ENCODE measurements around the gene KIF25. TPM values are rescaled to one million over a fixed set of nuclear protein-coding genes. Genes with fewer than 3 reads are reported as not detected.

Gene KIF25
- total and polyA plus RNA-seq, 8 donors: 0.23 to 0.35 (median 0.26) TPM; not detected in 4

- 74 to 83% methylated on average over 20 of the region's 20 CpGs for WGBS, 2 donors
- TF ChIP-seq CTCF (IDR thresholded peaks at IDR 0.05): no peak
- intact Hi-C loops (cut with DNase I): no loop called here
- Histone ChIP-seq H3K9me3 (no peaks in the 10 kb centered on the region), H3K4me1 (no peaks in the 10 kb centered on the region), H3K27me3 (no peaks in the 10 kb centered on the region), H3K36me3 (no peaks in the 10 kb centered on the region), H3K27ac (no peak overlapping the region), H3K4me3 (no peak overlapping the region)
- ATAC-seq (no peak), DNase-seq (peak in 1 of 6 donors; percentile 49), FAIRE-seq (no peak)
Measured at GRCh38 chr6:168045706-168046620, 48.5 kb downstream of the KIF25 start.

- intact Hi-C loops (cut with DNase I): no loop called here
- WGBS, 2 donors: 87 to 91% methylated on average over 3 of the region's 3 CpGs
Measured at GRCh38 chr6:168046696-168047095, 49.2 kb downstream of the KIF25 start.

DNA sequence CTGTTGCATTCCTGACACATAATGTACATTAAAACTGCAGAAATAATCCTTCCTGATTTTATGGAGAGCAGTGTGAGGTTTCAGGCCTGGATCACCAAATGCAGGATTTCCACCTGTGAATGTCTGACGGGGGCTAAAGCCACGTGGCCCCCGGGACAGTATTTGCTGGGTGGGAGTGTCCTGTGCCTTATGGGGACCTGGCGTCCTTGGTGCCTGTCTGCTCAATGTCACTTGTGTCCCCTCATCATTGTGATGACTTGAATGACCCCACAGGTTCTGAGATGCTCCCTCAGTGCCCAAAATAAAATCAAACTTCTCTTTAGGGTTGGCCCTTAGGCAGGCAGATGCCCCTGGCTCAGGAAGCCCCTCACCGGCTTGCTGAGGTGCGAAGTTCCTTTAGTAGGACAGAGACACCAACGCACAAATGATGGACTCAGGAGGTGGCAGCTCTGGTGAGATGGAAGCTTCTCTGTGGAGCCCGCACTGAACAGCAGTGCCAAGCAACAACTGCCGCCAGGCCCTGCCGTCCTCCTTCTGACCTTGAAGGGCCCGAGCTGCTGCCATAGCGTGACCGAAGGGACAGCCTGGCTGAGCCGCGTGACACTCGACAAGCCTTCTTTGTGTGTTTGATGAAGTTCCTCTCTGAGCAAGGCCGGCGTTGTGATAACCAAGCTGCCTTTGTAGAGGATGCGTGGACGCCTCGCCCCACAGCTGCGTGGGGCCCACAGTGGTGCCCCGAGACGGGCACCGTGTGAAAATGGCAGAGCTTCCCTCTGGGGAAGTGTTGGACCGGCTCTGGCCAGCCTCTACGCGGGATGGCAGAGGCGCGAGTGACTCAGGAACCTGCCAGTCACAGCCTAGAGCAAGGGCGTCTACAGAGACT, 50.6 kb downstream of the KIF25 start:
- Histone ChIP-seq H3K27me3 (no peaks in the 10 kb centered on the region), H3K4me3 (no peak overlapping the region), H3K27ac (no peak overlapping the region), H3K9me3 (no peaks in the 10 kb centered on the region), H3K36me3 (no peaks in the 10 kb centered on the region), H3K4me1 (no peaks in the 10 kb centered on the region)
- DNase-seq (peak in 1 of 6 donors; percentile 53), ATAC-seq (no peak), FAIRE-seq (no peak)
- TF ChIP-seq CTCF (IDR thresholded peaks at IDR 0.05): no peak
- 76 to 78% methylated on average over 31 of the region's 31 CpGs for WGBS, 2 donors
- intact Hi-C loops (cut with DNase I): no loop called here

More at GRCh38 chr6:168046696-168047095, 49.2 kb downstream of the KIF25 start:
- ATAC-seq: no peak
- no peaks in the 10 kb centered on the region for H3K36me3 ChIP-seq
- no peak for DNase-seq
- no peak overlapping the region for H3K4me3 ChIP-seq
- FAIRE-seq: no peak
- H3K9me3 ChIP-seq: no peaks in the 10 kb centered on the region
- H3K27me3 ChIP-seq: no peaks in the 10 kb centered on the region
- H3K27ac ChIP-seq: no peak overlapping the region
- no peak for TF ChIP-seq CTCF (IDR thresholded peaks at IDR 0.05)
- H3K4me1 ChIP-seq: no peaks in the 10 kb centered on the region

GRCh38 chr6:168048724-168049025, 51.2 kb downstream of the KIF25 start:
- Histone ChIP-seq H3K4me1 (no peaks in the 10 kb centered on the region), H3K4me3 (no peak overlapping the region), H3K27ac (no peak overlapping the region), H3K27me3 (no peaks in the 10 kb centered on the region), H3K36me3 (no peaks in the 10 kb centered on the region), H3K9me3 (no peaks in the 10 kb centered on the region)
- DNase-seq (no peak), ATAC-seq (no peak), FAIRE-seq (no peak)
- intact Hi-C loops (cut with DNase I): no loop called here
- no peak for TF ChIP-seq CTCF (IDR thresholded peaks at IDR 0.05)
- 75 to 88% methylated on average over 10 of the region's 10 CpGs for WGBS, 2 donors

Measured in pancreas (tissue), 10 donors.